Measurements from ENCODE around the gene RIMKLB. TPM values are rescaled to one million over a fixed set of nuclear protein-coding genes. Genes with fewer than 3 reads are reported as not detected.

RIMKLB gene
- total and polyA plus RNA-seq, 10 of the 15 experiments (the other 5 are each of a cell fraction or from before 2014, with no cell fraction given): 0.15 to 0.83 (median 0.46) TPM

DNA sequence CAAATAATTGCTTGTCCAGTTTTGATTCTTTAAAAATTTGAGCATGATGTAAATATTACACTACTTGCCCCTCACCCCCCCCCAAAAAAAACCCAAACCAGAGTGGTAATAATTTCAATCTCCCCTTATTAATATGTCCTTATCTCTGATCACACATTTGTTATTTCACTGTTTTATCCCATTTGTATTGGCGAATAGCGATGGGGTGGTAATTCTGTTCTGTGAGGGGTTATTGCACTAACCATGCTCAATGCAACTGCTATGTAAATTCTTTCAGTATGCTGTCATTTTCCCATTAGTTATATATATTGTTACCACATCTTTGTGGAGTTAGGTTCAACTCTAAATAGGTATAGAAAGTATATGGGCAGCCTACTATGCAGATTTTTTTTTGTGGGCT, 1.1 kb downstream of the RIMKLB start:
- DNase-seq (ENCODE audit: low read depth, low spot score) (no peak), ATAC-seq (no peak), FAIRE-seq (no peak)
- in situ Hi-C loops (cut with MboI) (no loop called here), intact Hi-C loops (cut with micrococcal nuclease; ENCODE audit: unreplicated experiment) (no loop called here)
- no peaks in the 10 kb centered on the region for H3K9me3 ChIP-seq (replicated peaks; ENCODE audit: control insufficient read depth, insufficient read depth, low read length)
- WGBS (ENCODE audit: insufficient coverage, insufficient replicate concordance, low lambda C conversion rate, missing lambda C conversion rate): 73% methylated on average over 2 of the region's 2 CpGs
- no peak overlapping the region for H2AFZ ChIP-seq (ENCODE audit: control insufficient read depth, low read depth, low read length)
- BruUV-seq (replicated peaks): no TSS peak
- H3K36me3 ChIP-seq (ENCODE audit: control insufficient read depth in 2 of 2, insufficient read depth in 2 of 2, low read length in 1 of 2): no peaks in the 10 kb centered on the region
- H4K20me1 ChIP-seq (ENCODE audit: control insufficient read depth, insufficient read depth): no peaks in the 10 kb centered on the region
- H3K4me3 ChIP-seq: peak overlapping the region; percentile 76; the same call in 1 of the 2 replicates
- no peak overlapping the region for H3K27ac ChIP-seq (ENCODE audit: control insufficient read depth, insufficient read depth)
- H3K9ac ChIP-seq (ENCODE audit: control insufficient read depth, insufficient read depth, low read length): no peak overlapping the region
- no peaks in the 10 kb centered on the region for H3K79me2 ChIP-seq (ENCODE audit: control insufficient read depth, insufficient read depth, low read length)
- RAD21 ChIA-PET (ENCODE audit: unreplicated experiment): no interaction called here
- H3K4me2 ChIP-seq (ENCODE audit: control insufficient read depth, insufficient read depth): peak overlapping the region; percentile 99
- CTCF ChIA-PET: no interaction called here
- SMC1A ChIA-PET (ENCODE audit: uncharacterized antibody, unreplicated experiment): no interaction called here
- POLR2A ChIA-PET: no interaction called here
- H3K27me3 ChIP-seq (replicated peaks in 1 of 2; ENCODE audit: control insufficient read depth in 2 of 2, insufficient read depth in 2 of 2, low read length in 1 of 2): peaks cover 1 to 12% of the 10 kb centered on the region in 2 experiments; a peak in 2 of 4 replicates
- H3K4me1 ChIP-seq (ENCODE audit: control insufficient read depth, insufficient read depth, low read length): no peaks in the 10 kb centered on the region
- peak; percentile 71; the same call in 1 of the 2 replicates for TF ChIP-seq BMI1 (IDR thresholded peaks at IDR 0.05; ENCODE audit: borderline replicate concordance)
- TF ChIP-seq, protein P1, sequence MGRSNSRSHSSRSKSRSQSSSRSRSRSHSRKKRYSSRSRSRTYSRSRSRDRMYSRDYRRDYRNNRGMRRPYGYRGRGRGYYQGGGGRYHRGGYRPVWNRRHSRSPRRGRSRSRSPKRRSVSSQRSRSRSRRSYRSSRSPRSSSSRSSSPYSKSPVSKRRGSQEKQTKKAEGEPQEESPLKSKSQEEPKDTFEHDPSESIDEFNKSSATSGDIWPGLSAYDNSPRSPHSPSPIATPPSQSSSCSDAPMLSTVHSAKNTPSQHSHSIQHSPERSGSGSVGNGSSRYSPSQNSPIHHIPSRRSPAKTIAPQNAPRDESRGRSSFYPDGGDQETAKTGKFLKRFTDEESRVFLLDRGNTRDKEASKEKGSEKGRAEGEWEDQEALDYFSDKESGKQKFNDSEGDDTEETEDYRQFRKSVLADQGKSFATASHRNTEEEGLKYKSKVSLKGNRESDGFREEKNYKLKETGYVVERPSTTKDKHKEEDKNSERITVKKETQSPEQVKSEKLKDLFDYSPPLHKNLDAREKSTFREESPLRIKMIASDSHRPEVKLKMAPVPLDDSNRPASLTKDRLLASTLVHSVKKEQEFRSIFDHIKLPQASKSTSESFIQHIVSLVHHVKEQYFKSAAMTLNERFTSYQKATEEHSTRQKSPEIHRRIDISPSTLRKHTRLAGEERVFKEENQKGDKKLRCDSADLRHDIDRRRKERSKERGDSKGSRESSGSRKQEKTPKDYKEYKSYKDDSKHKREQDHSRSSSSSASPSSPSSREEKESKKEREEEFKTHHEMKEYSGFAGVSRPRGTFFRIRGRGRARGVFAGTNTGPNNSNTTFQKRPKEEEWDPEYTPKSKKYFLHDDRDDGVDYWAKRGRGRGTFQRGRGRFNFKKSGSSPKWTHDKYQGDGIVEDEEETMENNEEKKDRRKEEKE (IDR thresholded peaks at IDR 0.05): no peak

DNA sequence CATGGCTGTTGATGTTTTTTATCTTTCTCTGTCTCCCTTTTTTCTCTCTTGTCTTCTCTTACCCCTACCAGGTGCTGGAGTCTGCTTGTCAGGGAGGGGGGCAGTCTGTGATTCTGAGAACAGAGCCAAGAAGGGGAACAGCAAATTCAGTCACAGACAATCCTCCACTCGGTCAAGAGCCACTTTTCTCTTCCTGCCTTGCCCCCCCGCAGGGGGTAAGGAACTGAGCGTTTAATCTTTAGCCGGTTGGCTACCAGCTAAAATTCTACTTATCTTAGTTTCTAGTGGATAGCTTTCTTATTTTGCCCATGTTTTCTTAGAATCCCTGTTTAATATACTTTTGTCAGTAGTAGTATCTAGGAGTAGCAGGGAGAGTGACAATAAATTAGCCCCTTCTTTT, 1.9 kb downstream of the RIMKLB start:
- ChIA-PET POLR2A (no interaction called here), SMC1A (ENCODE audit: uncharacterized antibody, unreplicated experiment) (no interaction called here), RAD21 (ENCODE audit: unreplicated experiment) (no interaction called here), CTCF (no interaction called here)
- H3K9ac ChIP-seq (ENCODE audit: control insufficient read depth, insufficient read depth, low read length): no peak overlapping the region
- BruUV-seq (replicated peaks): no TSS peak
- WGBS (ENCODE audit: insufficient coverage, insufficient replicate concordance, low lambda C conversion rate, missing lambda C conversion rate): 86% methylated on average over 4 of the region's 4 CpGs
- H3K27ac ChIP-seq (ENCODE audit: control insufficient read depth, insufficient read depth): no peak overlapping the region
- no peaks in the 10 kb centered on the region for H3K36me3 ChIP-seq (ENCODE audit: control insufficient read depth in 2 of 2, insufficient read depth in 2 of 2, low read length in 1 of 2)
- peaks cover 1 to 12% of the 10 kb centered on the region in 2 experiments; a peak in 2 of 4 replicates for H3K27me3 ChIP-seq (replicated peaks in 1 of 2; ENCODE audit: control insufficient read depth in 2 of 2, insufficient read depth in 2 of 2, low read length in 1 of 2)
- DNase-seq (ENCODE audit: low read depth, low spot score): no peak
- no peak overlapping the region for H2AFZ ChIP-seq (ENCODE audit: control insufficient read depth, low read depth, low read length)
- intact Hi-C loops (cut with micrococcal nuclease; ENCODE audit: unreplicated experiment): no loop called here
- in situ Hi-C loops (cut with MboI): no loop called here
- no peaks in the 10 kb centered on the region for H3K4me1 ChIP-seq (ENCODE audit: control insufficient read depth, insufficient read depth, low read length)
- no peak overlapping the region for H3K4me3 ChIP-seq
- TF ChIP-seq, protein P2, sequence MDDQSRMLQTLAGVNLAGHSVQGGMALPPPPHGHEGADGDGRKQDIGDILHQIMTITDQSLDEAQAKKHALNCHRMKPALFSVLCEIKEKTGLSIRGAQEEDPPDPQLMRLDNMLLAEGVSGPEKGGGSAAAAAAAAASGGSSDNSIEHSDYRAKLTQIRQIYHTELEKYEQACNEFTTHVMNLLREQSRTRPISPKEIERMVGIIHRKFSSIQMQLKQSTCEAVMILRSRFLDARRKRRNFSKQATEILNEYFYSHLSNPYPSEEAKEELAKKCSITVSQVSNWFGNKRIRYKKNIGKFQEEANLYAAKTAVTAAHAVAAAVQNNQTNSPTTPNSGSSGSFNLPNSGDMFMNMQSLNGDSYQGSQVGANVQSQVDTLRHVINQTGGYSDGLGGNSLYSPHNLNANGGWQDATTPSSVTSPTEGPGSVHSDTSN (IDR thresholded peaks at IDR 0.05; ENCODE audit: insufficient replicate concordance, low read depth, low read length): no peak
- TF ChIP-seq MXI1 (IDR thresholded peaks at IDR 0.05; ENCODE audit: low read depth, low read length) (no peak), IRF4 (IDR thresholded peaks at IDR 0.05; ENCODE audit: low read depth, low read length) (no peak)
- no peaks in the 10 kb centered on the region for H3K79me2 ChIP-seq (ENCODE audit: control insufficient read depth, insufficient read depth, low read length)
- H3K9me3 ChIP-seq (replicated peaks; ENCODE audit: control insufficient read depth, insufficient read depth, low read length): no peaks in the 10 kb centered on the region
- FAIRE-seq: no peak
- H3K4me2 ChIP-seq (ENCODE audit: control insufficient read depth, insufficient read depth): no peak overlapping the region
- H4K20me1 ChIP-seq (ENCODE audit: control insufficient read depth, insufficient read depth): no peaks in the 10 kb centered on the region
- no peak for ATAC-seq
